GM19438 (cell line): ENCODE measurements around the gene RNU1-3.
"Not testable (repeated sequence)": the region's sequence is repeated elsewhere in the genome, so short reads cannot be mapped to it uniquely, and the experiment has no call there.

Experiments
- ATAC-seq: cut with Tn5 transposase; IDR thresholded peaks from one replicate; pipeline ENCODE4 v1.9.1; 2021; ENCODE audit warnings: low read depth; ENCODE audit not compliant: unreplicated experiment

The RNU1-3 gene

DNA sequence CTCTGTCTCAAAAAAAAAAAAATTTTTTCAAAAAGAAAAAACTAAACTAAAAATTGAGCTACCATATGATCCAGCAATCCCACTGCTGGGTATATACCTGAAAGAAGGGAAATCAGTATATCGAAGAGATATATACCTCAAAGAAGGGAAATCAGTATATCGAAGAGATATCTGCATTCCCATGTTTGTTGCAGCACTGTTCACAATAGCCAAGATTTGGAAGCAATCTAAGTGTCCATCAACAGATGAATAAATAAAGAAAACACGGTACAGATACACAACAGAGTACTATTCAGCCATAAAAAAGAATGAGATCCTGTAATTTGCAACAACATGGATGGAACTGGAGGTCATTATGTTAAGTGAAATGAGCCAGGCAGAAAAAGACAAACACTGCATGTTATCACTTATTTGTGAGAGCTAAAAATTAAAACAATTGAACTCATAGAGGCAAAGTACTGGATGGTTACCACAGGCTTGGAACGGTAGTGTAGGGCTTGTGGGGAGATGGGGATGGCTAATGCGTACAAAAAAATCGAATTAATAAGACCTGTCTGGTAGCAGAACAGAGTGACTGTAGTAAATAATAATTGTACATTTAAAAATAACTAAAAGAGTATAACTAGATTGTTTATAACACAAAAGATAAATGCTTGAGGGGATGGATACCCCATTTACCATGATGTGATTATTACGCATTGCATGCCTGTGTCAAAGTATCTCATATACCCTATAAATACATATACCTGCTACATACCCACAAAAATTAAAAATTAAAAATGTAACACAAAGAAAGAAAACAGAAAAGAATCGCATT lies 25.4 kb downstream of the RNU1-3 start:
- ATAC-seq, result not testable (repeated sequence)

DNA sequence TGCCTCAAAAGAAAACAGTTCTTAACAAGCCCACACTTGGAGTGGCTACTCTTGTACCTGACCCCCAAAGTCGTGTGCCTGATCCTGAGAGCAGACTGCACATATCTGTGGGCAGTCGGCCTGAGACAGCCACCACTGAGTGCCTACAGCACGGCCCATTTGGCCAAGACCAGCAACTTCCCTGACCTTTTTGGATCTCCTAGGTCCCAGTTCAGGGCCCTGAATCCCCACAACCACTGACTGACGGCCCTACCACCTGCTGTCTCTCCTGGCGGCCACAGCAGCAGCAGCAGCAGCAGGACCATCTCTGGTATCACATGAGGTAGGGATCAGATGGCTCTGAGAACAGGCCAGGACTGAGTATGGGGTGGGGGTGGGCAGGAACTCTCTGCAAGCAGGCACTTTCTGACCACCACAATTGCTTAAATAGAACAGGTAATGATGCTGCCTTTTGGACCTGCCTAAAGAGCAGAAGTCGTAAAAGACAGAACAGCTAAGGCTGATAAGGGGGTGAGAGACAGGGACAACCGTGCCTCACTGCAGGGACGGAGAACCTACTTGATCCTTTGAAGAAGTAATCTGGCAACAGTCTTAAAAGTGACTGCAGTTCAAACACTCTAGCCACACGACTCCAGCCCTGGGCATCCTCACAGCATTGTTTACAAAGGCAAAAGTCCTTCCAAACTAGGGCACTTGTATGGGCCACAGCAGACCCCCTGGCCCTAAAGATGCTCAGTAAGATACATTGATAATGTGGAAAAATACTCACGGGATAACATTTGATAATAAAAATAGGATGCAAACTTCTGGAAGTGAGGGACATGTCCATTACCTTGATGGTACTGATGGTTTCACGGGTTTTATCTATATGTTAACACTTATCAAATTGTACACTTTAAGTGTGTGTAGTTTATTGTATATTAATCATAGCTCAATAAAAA lies 27.4 kb downstream of the RNU1-3 start:
- ATAC-seq, result not testable (repeated sequence)

DNA sequence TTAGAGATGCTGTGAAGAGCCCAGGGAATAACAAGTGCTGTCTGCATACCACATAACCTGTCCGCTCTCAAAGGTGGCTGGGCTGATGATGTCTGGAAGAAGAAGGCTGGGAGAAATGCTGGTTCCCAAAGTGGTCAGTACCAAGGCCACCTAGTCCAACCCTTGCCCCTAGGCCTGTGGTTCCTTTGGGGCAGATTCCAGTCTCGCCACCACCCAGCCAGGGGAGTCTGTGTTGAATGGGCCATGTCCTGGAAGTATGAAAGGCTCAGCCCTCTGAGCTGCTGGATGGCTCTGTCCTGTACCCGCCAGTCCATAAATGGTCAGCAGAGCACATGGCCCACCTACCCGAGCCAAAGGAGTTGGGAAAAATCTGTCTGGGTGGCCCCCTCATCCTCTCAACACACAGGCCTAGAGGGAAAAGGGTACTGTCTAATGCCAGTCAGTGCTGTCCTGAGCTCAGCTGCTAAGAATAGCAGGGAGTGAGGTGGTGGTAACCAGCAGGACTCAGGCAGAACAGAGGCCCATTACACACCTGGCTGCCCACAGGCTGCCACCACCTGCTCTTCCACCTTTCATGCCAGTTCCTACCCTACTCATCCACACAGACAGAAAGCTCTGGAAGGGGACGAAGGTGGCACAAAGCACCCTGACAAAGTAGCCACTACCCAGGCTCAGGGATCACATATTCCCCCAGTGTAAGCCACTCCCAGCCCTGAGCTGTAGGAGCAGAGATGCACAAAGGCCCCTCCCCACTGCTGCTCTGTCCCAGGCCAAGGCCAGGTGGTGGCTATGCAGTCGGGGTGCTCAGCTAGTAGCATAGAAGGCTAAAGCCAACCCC lies 28.6 kb downstream of the RNU1-3 start:
- ATAC-seq, result not testable (repeated sequence)

DNA sequence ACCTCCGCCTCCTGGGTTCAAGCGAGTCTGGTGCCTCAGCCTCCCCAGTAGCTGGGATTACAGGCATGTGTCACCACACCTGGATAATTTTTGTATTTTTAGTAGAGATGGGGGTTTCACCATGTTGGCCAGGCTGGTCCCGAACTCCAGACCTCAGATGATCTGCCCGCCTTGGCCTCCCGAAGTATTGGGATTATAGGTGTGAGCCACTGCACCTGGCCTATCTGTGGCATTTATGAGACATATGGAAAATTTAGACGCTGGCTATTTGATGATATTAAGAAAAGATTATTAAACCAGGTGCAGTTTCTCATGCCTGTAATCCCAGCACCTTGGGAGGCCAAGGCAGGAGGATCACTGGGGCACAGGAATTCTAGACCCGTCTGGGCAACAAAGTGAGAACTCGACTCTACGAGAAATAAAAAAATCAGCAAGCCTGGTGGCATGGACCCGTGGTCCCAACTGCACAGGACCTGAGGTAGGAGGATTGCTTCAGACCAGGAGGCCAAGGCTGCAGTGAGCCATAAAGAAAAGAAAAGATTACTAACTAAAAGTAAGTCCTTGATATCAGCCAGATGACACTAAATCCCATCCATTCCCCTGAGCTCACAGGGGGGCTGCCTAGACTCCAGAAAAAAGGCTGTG lies 30.1 kb downstream of the RNU1-3 start:
- not testable (repeated sequence) for ATAC-seq

DNA sequence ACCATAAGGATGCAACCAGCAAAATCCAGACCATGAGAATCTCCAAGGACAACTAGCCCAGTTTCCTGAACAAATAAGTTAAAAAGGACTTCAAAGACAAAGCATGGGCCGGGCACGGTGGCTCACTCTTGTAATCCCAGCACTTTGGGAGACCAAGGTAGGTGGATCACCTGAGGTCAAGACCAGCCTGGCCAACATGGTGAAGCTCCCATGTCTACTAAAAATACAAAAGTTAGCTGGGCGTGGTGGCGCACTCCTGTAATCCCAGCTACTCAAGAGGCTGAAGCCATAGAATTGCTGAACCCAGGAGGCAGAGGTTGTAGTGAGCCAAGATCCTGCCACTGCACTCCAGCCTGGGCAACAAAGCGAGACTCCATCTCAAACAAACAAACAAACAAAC lies 30.8 kb downstream of the RNU1-3 start:
- not testable (repeated sequence) for ATAC-seq

DNA sequence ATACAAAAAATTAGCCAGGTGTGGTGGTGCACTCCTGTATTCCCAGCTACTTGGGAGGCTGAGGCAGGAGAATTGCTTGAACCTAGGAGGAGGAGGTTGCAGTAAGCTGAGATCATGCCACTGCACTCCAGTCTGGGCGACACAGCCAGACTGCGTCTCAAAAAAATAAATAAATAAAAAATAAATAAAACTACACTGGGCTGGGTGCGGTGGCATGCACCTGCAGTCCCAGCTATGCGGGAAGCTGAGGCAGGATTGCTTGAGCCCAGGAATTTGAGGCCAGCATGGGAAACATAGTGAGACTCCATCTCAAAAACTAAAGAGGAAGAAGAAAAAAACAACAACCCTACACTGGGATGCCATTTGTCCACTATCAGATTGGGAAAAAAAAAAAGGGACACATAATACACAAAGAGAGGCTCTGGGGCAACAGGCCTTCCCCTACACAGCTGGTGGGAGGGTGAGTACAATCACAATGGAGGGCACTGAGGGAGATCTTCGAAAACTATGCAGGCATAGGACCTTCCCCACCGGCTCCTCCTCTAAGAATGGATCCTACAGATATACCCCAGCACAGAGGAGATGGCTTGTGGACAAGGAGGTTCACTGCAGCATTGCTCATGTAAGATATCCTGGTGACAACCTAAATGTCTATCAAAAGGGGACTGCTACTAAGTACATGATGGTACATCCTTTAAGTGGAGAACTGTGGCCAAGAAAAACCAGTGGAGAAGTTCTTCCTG lies 33.0 kb downstream of the RNU1-3 start:
- ATAC-seq, result not testable (repeated sequence)

DNA sequence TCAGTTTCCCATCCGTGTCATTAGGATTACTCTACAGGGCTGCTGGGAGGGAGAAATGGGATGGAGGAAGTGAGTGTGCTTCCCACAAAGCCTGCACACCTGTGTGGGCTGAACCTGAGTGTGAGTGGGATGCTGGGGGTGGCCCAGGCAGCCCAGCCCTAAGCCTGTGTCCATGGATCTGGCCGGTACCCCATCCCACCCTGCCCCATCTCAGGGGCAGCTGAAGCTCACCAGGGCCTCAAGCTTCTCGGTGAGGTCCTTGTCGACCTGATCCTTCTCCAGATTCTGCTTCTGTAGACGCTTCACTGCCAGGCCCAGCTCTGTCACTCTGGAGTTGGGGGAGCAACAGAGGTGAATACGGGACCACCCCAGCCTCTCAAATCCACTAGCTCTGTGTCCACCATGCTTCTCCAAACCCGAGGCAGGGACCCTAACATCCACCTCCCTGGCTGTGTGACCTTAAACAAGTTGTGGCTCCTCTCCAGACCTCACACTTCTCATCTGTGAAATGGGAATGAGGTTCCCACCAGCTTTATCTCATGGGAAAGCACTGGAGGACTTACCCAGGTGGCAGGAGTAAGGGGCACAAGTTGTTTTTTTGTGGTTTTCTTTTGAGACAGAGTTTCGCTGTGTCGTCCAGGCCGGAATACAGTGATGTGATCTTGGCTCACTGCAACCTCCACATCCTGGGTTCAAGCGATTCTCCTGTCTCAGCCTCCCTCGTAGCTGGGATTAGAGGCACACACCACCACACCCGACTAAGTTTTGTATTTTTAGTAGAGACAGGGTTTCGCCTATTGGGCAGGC lies 34.5 kb downstream of the RNU1-3 start:
- not testable (repeated sequence) for ATAC-seq

DNA sequence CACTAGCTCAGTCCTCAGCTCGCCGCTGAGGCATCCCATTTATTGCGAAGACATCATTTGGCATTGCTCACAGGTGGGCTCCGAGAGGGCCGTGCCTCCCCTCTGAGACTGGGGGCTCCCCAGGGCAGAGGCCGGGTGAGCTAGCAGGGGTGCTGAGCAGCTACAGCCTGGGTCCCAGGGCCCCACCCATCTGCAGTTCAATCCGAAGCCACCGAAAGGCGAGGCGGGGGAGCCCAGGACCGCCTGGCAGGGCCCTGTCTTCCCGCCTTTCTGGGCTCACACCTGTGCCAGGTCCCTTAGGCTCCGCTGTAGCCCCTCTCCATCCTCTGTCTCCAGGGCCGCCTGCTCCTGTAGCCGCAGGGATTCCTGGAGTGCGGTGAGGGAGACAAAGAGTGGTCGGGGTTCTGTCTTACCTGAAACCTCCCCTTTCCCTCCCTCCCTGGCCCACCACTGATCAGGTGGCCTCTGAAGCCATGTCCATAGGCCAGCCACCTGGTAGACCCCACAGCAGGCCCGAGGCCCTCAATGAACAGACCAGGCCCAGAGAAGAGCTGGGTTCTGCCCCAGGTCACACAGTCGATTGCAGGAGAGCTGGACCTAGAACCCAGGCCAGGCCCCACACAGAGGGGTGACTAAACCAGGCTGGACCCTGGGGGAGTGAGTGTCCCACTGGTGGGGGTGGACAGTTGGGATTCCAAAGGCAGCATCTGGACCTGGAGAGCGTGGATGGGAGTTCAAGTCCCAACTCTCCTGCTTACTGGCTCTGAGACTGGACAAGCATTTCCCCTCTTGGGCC lies 35.3 kb downstream of the RNU1-3 start:
- no peak for ATAC-seq

DNA sequence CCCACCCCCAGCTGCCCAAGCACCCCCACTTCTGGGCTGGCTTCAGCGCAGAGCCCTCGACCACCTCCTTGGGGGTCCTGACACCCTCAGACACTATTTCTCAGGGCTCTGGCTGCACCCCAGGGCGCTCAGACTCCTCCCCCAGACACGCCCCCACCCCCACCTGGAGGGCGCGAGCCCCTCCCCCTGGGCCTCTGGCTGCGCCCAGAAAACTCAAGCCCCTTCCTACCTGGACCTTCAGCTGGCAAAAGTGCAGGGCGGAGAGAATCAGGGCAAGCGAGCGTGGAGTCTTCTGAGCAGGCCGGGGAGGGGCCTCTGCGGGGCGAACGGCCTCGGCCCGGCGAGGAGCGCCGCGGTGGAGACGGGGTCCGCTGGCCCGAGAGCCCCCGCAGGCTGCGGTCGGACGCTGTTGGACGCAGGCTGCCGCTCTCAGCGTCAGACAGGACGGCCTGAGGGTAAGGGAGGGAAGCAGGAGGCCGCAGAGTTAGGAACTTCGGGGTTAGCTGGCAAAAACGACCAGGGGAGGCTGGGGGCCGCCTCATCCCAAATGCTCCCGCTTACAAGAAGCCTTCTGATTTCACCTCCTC lies 36.0 kb downstream of the RNU1-3 start:
- no peak for ATAC-seq

DNA sequence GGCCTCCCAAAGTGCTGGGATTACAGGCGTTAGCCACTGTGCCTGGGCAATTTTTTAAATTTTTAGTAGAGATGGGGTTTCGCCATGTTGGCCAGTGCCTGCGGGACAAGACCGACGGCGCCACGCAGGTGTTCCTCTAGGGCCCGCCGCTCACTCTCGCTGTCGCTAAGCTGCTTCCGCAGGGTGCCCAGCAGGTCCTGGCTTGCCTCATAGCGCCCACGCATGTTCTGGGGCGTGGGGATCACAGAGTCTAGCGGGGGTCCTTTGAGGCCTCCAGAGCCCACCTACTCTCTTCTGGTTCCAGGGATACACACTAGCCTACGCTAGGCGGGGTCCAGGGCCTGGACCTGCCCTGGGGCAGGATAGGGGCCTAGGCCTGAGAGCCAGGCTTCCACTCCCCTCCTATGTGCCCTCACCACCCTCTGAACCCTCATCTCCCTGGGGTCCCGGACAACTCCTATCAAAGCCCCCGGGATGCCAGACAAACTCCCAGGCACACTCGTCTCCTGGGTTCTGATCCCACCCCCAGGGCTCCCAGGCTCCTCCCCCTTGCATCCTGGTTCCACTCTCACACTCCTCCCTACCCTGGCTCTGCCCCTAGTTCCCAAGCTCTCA lies 36.7 kb downstream of the RNU1-3 start:
- not testable (repeated sequence) for ATAC-seq

DNA sequence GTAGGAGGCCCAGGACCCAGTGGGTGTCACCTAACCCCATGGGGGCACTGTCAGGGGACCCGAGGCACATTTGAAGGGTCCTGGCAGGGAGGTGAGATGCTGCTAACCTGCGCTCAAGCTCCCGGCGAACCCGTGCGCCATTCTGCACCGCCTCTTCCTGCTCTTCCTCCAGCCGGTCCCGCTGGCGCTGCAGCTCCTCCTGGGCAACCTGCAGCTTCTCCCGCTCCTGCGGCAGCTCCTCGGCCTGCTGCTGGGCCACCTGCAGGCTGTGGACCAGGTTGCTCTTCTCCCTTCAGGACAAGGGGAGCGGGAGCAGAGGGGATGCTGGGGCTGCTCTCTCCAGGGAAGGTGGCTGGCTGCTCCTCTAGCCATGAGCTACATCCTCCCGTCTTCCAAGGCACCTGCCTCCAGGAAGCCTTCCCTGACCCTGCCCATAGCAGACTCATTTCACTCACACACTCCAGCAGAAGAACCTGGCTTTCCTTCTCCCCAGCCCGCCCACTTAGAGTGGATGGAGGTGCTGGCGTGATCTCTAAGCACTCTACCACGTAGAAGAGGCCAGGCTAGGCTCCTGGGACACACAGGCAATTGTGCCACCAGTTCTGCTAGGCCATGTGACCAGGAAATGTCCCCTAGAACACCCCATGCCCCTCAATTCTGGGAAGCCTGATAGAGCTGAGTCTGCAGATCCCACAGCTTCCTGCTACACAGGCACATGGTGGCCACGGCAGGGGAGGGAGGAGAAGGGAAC lies 38.2 kb downstream of the RNU1-3 start:
- no peak for ATAC-seq

DNA sequence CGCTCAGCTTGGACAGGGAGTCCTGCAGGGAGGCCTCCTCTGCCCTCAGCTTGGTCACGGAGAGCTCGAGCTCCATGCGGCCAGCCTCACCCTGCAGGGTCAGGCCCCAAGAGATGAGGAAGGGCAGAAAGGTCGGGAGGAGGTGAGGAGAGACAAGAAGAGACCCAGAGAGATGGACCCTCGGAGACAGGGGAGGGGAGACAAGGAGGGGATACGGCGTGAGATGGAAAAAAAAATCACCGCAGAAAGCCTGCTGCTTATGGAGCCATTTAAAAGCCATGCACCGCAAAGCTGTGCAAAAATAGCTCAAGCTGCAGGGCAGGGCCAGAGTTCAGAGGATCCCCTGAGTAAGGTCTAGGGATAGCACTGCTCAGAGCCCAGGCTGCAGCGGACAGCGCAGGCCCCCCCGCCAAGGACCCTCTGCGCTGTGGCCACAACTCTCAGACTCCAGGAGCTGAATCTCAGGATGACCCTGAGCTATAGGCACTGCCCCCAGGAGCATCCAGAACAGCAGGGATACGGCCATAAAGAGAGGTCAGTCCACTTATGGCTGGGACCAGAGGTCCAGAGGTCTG lies 40.3 kb downstream of the RNU1-3 start:
- ATAC-seq, result not testable (repeated sequence)

DNA sequence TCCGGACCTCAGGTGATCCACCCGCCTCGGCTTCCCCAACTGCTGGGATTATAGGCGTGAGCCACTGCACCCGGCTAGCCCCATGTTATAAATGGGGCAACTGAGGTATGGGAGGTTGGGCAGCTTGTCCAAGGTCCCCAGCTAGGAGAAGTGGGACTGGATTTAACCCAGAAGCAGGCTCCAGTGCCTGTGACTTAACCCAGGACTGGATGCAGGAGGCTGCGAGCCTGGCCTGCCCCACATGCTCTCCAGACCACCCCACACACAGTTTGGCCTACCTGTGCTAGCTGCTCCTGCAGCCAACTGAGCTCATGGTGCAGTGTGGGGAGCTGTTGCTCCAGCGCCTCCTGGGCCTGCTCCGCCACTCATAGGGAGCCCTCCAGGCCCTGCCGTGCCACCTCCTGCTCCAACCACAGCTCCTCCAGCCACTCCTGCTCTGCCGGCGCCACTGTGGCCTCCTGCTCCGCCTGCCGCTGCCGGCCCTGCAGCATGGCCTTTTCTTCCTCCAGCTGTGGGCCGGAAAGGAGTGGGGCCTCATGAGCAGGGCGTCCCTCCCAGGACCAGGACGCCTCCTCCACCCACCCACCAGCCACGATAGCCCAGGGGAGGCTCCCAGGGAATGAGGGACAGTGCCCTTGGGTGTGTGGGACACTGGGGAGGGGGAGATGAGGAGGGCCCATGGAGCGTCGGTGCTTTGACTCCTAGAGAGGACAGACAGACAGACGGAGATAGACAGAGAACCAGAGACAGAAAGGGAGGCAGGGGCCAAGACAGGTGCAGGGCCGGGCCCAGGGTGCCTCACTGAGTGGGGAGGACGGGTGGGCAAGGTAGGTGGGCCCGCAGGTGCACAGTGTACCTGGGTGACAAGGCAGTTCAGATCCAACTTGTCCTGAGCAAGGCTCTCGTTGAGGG lies 41.0 kb downstream of the RNU1-3 start:
- no peak for ATAC-seq

DNA sequence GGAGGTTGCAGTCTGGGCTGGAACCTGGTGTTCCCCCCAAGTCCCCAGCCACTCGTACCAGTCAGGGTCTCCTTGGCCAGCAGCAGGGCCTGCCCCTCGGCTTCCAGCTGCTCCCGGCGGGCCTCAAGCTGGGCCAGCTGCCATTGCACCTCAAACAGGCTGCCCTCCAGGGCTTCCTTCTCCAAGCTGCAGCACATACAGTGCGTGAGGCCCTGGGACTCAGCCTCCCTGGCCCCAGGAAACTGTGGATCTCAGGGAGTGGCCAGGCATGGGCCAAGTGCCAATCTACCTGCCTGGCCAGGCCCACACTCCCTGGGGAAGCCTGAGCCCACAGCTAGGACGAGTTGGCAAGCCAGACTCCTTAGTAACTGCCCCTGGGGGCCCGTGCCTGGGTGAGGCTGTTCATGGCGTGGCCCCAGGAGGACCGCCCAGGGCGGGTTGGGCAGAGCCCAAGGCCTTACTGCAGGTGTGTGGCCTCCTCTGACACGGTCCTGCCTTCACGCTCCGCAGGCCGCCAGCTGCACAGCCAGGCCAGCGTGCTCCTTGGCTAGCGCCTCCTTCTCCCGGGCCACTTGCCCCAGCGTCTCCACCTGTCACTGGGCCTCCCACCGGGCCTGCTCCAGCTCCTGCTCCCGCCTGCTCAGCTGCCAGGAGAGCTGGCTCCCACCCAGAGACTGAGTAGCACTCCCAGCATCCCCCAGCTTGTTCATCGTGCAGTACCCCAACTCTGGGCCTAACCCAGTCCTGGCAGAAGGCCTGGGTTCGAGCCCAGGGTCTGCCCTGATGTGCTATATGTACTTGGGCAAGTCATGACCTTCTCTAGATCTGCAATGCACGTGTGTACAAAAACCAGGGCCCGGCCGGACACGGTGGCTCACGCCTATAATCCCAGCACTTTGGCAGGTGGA lies 42.7 kb downstream of the RNU1-3 start:
- ATAC-seq, result not testable (repeated sequence)
